NCI-H1092 (cell line): ENCODE measurements around the gene NEDD8.

Experiments used
- DNase-seq: peaks from one replicate; lab custom pipeline; 2025; lab: John Stamatoyannopoulos, UW

Gene NEDD8

GRCh38 chr14:24263848-24264247, 31.7 kb upstream of the NEDD8 start:
- DNase-seq = no peak

GRCh38 chr14:24262821-24263733, 30.9 kb upstream of the NEDD8 start, which contains the start of gene TGM1:
TSS of gene TGM1 (minus strand) at chr14:24263177. CDS start at chr14:24262352, 825 bp downstream.
- DNase-seq = no peak

GRCh38 chr14:24261969-24262327, 29.8 kb upstream of the NEDD8 start:
- no peak for DNase-seq

GRCh38 chr14:24261256-24261968, 29.2 kb upstream of the NEDD8 start:
- DNase-seq = no peak

GRCh38 chr14:24260780-24261157, 28.6 kb upstream of the NEDD8 start:
- no peak for DNase-seq

- DNase-seq = no peak
Observed at GRCh38 chr14:24260026-24260779, 28.0 kb upstream of the NEDD8 start.

GRCh38 chr14:24259282-24260025, 27.3 kb upstream of the NEDD8 start:
- no peak for DNase-seq

GRCh38 chr14:24258548-24259265, 26.5 kb upstream of the NEDD8 start:
- DNase-seq = no peak

GRCh38 chr14:24258119-24258518, 26.0 kb upstream of the NEDD8 start:
- DNase-seq = no peak

- DNase-seq = no peak
Observed at GRCh38 chr14:24256960-24257359, 24.8 kb upstream of the NEDD8 start.

GRCh38 chr14:24255931-24256711, 24.0 kb upstream of the NEDD8 start:
- no peak for DNase-seq

- no peak for DNase-seq
Observed at GRCh38 chr14:24255438-24255837, 23.3 kb upstream of the NEDD8 start.

- no peak for DNase-seq
Observed at GRCh38 chr14:24254630-24255392, 22.6 kb upstream of the NEDD8 start.

GRCh38 chr14:24253936-24254335, 21.8 kb upstream of the NEDD8 start:
- DNase-seq = no peak

GRCh38 chr14:24252289-24253124, 20.3 kb upstream of the NEDD8 start:
- no peak for DNase-seq

- DNase-seq = no peak
Observed at GRCh38 chr14:24251880-24252288, 19.7 kb upstream of the NEDD8 start.

GRCh38 chr14:24250354-24250753, 18.2 kb upstream of the NEDD8 start:
- no peak for DNase-seq

- DNase-seq = no peak
Observed at GRCh38 chr14:24249230-24250021, 17.3 kb upstream of the NEDD8 start.
